ENCODE results near the gene THAP2.

DNA sequence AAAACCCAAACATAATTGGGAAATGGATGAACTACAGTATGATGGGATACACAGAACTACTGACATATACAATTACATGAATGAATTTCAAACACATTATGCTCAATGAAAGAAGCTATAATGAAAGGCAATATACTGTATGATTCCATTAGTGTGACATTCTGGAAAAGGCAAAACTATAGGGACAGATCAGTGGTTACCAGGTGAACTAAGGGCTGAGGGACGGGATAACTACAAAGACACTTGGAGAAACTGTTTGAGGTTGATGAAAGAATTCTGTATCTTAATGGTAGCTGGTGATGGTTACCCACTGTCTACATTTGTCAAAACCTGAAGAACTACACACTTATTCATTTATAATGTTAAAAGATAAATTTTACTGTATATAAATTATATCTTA lies 8.2 kb upstream of the THAP2 start:
- no peak for TF ChIP-seq POLR2A (IDR thresholded peaks at IDR 0.05)
- TF ChIP-seq, protein P1, sequence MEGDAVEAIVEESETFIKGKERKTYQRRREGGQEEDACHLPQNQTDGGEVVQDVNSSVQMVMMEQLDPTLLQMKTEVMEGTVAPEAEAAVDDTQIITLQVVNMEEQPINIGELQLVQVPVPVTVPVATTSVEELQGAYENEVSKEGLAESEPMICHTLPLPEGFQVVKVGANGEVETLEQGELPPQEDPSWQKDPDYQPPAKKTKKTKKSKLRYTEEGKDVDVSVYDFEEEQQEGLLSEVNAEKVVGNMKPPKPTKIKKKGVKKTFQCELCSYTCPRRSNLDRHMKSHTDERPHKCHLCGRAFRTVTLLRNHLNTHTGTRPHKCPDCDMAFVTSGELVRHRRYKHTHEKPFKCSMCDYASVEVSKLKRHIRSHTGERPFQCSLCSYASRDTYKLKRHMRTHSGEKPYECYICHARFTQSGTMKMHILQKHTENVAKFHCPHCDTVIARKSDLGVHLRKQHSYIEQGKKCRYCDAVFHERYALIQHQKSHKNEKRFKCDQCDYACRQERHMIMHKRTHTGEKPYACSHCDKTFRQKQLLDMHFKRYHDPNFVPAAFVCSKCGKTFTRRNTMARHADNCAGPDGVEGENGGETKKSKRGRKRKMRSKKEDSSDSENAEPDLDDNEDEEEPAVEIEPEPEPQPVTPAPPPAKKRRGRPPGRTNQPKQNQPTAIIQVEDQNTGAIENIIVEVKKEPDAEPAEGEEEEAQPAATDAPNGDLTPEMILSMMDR (IDR thresholded peaks at IDR 0.05), result no peak

Data from lower leg skin (tissue), 3 donors.